ENCODE results near the gene ECE2. TPM values are rescaled to one million over a fixed set of nuclear protein-coding genes. Genes with fewer than 3 reads are reported as not detected.
"Not testable (repeated sequence)": the region's sequence is repeated elsewhere in the genome, so short reads cannot be mapped to it uniquely, and the experiment has no call there.

ECE2 gene
- total RNA-seq, 1 donor from 2014 or later: not detected

GRCh38 chr3:184267249-184267648, 8.6 kb upstream of the ECE2 start:
- not testable (repeated sequence) for DNase-seq (ENCODE audit: low read depth)

GRCh38 chr3:184272269-184272668, 3.6 kb upstream of the ECE2 start:
- no peak for DNase-seq (ENCODE audit: low read depth)

GRCh38 chr3:184275381-184275701, 481 bp upstream of the ECE2 start:
- no peak for DNase-seq (ENCODE audit: low read depth)

DNA sequence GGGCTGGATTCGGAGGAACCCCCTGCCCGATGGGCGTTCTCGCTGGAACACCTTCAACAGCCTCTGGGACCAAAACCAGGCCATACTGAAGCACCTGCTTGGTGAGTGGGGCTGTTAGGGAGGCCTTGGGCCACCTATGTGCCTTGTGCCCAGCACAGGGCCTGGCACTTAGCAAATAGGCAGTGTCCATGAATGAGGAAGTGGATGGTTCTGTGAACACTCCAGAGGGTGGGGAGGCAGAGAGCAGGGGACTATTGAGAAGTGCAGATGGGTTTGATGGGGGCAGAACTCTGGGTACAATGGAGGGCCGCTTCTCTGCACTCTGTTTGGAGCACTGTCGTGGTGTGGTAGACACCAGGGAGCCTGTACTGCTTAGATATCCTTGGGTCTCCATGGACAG, 1.5 kb downstream of the ECE2 start:
- DNase-seq (ENCODE audit: low read depth): no peak

DNA sequence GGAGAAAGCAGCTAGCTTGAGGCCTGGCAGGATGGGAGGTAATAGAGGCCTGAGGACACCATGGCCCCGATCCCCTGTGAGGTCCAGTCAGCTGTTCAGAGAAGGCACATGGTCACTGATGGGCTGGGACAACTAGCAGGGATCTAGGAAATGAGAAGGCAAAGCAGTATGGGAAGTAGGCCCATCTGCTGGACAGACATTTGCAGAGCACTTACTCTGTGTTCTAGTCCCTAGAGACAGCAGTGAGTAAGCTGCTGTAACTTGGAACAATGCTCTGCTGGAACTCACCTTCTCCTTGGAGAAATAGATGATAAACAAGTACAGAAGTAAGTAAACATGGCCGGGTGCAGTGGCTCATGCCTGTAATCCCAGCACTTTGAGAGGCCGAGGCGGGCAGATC, 7.1 kb downstream of the ECE2 start:
- DNase-seq (ENCODE audit: low read depth): no peak

DNA sequence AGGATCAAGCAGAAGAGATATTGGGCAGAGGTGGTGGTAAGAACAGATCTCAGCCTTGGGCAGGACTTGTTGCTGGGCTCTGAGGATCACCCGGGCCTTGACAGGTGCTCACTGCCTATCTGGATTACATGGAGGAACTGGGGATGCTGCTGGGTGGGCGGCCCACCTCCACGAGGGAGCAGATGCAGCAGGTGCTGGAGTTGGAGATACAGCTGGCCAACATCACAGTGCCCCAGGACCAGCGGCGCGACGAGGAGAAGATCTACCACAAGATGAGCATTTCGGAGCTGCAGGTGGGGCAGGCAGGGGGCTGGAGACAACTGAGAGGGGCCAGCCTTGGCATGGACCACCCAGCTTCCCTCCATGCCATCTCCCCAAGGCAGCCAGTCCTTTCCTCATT, 7.9 kb downstream of the ECE2 start:
- no peak for DNase-seq (ENCODE audit: low read depth)

GRCh38 chr3:184284696-184285095, 8.9 kb downstream of the ECE2 start:
- peak; percentile 62 for DNase-seq (ENCODE audit: low read depth)

DNA sequence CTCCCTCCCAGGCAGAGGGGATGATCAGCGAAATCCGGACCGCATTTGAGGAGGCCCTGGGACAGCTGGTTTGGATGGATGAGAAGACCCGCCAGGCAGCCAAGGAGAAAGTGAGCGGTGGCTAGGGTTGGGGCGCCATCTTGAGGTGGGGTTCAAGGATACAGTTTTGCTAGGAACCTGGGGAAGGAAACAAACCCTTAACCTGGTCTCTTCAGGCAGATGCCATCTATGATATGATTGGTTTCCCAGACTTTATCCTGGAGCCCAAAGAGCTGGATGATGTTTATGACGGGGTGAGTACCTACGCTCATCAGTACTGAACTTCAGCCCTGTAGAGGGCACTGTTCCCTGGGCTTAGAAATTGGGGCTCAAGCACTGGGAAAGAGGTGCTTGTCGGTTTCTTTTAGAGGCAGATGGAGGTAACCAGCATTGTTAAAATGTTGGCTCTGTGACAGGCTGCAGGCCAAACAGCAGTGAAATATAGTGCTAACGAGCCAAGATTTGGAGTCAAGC, 13.7 kb downstream of the ECE2 start:
- DNase-seq (ENCODE audit: low read depth): peak; percentile 26

DNA sequence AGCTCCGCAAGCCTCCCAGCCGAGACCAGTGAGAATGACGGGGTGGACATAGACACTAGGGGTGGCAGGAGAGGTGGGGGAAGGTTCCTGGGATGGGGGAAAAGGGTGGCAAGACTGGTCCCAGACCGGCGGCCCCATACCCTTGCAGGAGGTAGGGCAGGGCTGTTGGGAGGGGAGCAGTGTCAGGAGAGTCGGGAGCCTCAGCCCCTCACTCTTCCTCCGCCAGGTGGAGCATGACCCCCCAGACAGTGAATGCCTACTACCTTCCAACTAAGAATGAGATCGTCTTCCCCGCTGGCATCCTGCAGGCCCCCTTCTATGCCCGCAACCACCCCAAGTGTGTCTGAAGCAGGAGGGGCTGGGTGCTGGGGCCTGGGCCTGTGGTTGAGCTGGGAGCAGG, 14.5 kb downstream of the ECE2 start:
- no peak for DNase-seq (ENCODE audit: low read depth)

GRCh38 chr3:184291044-184291737, 15.4 kb downstream of the ECE2 start:
- DNase-seq (ENCODE audit: low read depth): no peak

- no peak for DNase-seq (ENCODE audit: low read depth)
Measured at GRCh38 chr3:184291738-184292445, 16.1 kb downstream of the ECE2 start.

DNA sequence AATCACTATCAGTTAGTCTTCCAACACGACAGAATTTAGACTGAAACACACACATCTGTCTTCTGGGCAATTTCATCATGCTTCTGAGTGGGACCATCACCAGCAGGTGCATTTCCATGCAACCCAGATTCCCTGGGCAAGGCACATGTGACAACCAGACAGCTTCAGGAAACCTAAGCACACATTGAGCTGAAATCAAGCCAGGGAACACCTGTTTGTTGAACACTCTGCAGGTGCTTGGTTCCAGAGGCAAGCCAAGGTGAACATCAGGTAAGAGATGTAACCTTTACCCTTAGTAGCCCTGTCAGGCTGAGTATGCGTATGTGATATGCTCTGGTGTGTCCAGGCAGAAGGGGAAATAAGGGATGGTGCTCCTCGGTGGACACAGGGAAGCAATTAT, 19.9 kb downstream of the ECE2 start:
- DNase-seq (ENCODE audit: low read depth): no peak

- DNase-seq (ENCODE audit: low read depth): no peak
Measured at GRCh38 chr3:184296616-184297015, 20.8 kb downstream of the ECE2 start.

DNA sequence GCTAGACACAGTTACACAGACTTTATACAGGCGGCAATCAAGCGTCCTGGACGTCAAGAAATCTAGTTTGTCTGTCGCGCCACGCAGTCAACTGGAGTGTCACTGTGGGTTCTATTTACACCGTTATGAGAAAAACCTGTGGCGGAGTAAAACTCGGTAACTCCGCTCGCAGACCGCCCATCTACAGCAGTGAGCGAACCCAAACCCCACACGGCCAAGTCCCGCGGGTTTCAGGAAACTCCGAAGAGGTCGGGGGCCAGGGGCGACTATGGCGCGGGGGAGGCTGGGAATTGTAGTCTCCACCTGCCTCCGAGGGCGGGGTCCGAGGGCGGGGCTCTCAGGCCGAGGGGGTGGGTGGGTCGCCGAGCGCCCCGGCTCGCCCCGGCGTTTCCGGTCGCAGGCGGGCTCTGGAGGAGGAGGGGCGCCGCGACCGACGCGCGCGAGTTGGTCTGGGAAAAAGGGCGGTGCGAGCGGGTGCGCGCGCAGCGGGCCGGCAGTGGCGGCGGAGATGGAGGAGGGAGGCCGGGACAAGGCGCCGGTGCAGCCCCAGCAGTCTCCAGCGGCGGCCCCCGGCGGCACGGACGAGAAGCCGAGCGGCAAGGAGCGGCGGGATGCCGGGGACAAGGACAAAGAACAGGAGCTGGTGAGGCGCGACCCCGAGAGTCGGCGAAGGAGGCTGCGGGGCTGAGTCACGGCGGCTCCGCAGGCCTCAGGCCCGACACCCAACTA, 23.1 kb downstream of the ECE2 start, which contains the start of gene PSMD2:
Gene PSMD2 (plus strand): TSS at position 483 of the 729 bp plus-strand sequence. CDS start 26 bp downstream, at position 509.
- DNase-seq (ENCODE audit: low read depth): peak; percentile 83

- no peak for DNase-seq (ENCODE audit: low read depth)
Measured at GRCh38 chr3:184299488-184300377, 23.9 kb downstream of the ECE2 start.

DNA sequence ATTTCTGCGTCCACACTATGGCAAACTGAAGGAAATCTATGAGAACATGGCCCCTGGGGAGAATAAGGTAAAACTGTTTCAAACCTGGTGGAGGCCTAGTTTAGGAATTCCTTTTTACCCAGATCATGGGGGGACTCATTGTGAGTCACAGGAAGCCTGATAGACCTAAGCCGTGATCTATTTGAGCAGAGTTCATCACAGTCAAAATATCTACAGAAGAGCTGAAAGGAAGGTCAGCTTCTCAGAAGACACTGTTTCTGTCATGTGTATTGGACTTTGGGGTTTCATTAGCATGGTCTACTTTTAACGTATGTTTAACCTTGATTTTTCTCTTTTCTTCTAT, 24.5 kb downstream of the ECE2 start:
- DNase-seq (ENCODE audit: low read depth): no peak

GRCh38 chr3:184305577-184305976, 29.8 kb downstream of the ECE2 start:
- no peak for DNase-seq (ENCODE audit: low read depth)

GRCh38 chr3:184306341-184306972, 30.6 kb downstream of the ECE2 start:
- DNase-seq (ENCODE audit: low read depth): no peak

DNA sequence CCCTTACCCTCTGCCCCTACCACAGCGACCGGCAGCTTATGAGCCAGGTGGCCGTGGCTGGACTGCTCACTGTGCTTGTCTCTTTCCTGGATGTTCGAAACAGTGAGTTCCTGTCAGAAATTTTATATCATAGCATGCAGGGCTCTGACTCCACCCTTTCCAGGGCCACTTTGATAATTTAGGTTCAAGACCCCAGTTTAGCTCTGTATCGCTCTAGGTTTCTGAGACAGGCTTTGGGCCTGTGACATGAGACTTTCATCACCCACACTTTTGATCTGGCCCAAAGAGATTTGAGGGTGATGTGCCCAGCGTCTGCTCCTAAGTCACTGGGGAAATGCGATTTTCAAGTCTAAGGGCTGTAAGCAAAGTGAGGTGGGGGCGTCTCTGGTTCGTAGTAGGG, 32.1 kb downstream of the ECE2 start:
- no peak for DNase-seq (ENCODE audit: low read depth)

DNA sequence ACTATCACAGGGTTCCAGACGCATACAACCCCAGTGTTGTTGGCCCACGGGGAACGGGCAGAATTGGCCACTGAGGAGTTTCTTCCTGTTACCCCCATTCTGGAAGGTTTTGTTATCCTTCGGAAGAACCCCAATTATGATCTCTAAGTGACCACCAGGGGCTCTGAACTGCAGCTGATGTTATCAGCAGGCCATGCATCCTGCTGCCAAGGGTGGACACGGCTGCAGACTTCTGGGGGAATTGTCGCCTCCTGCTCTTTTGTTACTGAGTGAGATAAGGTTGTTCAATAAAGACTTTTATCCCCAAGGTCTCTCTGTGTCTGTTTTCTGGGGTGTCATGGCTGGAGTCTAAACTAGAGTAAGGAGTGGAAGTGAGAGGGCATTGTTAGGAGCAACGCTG, 32.9 kb downstream of the ECE2 start:
- DNase-seq (ENCODE audit: low read depth): no peak

DNA sequence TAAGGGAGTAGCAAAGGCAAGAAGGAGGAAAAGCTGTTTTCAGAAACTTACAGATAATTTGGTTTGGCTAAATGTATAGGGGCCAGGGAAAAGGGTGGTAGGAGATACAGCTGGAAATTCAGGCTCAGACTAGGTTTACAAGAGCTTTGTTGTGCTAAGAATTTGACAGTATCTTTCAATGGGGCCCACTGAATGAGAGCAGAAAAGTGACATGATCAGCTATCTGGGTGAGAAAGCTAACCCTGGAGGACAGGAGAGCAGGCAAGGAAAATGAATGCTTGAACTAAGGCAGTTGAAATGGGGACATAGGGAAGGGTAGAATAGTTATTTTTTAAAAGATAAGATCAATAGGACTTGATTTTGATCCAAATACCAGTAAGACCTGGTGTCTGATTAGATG, 35.8 kb downstream of the ECE2 start:
- DNase-seq (ENCODE audit: low read depth): no peak
